Prostate gland (tissue), 2 donors: Measurements from ENCODE around the gene SIX2.

Experiments used
- CTCF ChIP-seq, 4 experiments: fragments of 200-600 bp in 2 of 4; fragments of 450-650 bp in 2 of 4; sonication (generic) in 2 of 4; IDR thresholded peaks; 1 replicate in 3 of 4; 2 replicates in 1 of 4; pipeline ENCODE4 v1.5.1; 2016 to 2019; ENCODE audit warnings: antibody characterized with exemption in 4 of 4, mild to moderate bottlenecking in 2 of 4, moderate library complexity in 2 of 4
- POLR2A ChIP-seq: fragments of 450-650 bp; IDR thresholded peaks from one replicate; pipeline ENCODE4 v1.6.1; 2016; ENCODE audit warnings: antibody characterized with exemption, mild to moderate bottlenecking

GRCh38 chr2:45011121-45011520, 1.9 kb upstream of the SIX2 start:
- TF ChIP-seq CTCF (IDR thresholded peaks at IDR 0.05) (no peak), POLR2A (no peak)
